DOHH2 (cell line): Measurements from ENCODE around the gene COL1A2.

Experiments
- H3F3A ChIP-seq: fragments of 200-600 bp; sonication (generic), shearing (Covaris generic); 2 replicates; pipeline ENCODE4 v1.6.0; 2016; ENCODE audit warnings: antibody characterized with exemption, mild to moderate bottlenecking; ENCODE audit not compliant: control insufficient read depth, insufficient read depth
- H3K27ac ChIP-seq: fragments of 200-600 bp; sonication (generic); 2 replicates; pipeline ENCODE4 v1.5.1; 2014; ENCODE audit warnings: low read depth, mild to moderate bottlenecking, low read length, moderate library complexity
- H3K27me3 ChIP-seq: fragments of 200-600 bp; sonication (generic); 2 replicates; pipeline ENCODE4 v1.6.1; 2014; ENCODE audit warnings: mild to moderate bottlenecking, low read length, mixed read lengths; ENCODE audit not compliant: control insufficient read depth
- H3K36me3 ChIP-seq: fragments of 200-600 bp; sonication (generic); 2 replicates; pipeline ENCODE4 v1.6.1; 2014; ENCODE audit warnings: mild to moderate bottlenecking, low read length, moderate library complexity, mixed read lengths; ENCODE audit not compliant: control insufficient read depth
- H3K4me1 ChIP-seq: fragments of 200-600 bp; sonication (generic); 2 replicates; pipeline ENCODE4 v1.6.1; 2014; ENCODE audit warnings: mild to moderate bottlenecking, low read length, mixed read lengths; ENCODE audit not compliant: control insufficient read depth
- H3K4me2 ChIP-seq: fragments of 200-600 bp; sonication (generic); 2 replicates; pipeline ENCODE4 v1.6.0; 2014; ENCODE audit warnings: mild to moderate bottlenecking, low read length, moderate library complexity
- H3K4me3 ChIP-seq: fragments of 200-600 bp; sonication (generic); 2 replicates; pipeline ENCODE4 v1.5.1; 2014; ENCODE audit warnings: mild to moderate bottlenecking, low read length, mixed read lengths
- H3K79me2 ChIP-seq: fragments of 200-600 bp; sonication (generic); 2 replicates; pipeline ENCODE4 v1.6.1; 2014; ENCODE audit warnings: mild to moderate bottlenecking, low read length, mixed read lengths; ENCODE audit not compliant: control insufficient read depth
- H3K9me2 ChIP-seq: fragments of 200-600 bp; sonication (generic); replicated peaks from 2 replicates; pipeline ENCODE4 v1.6.1; 2014; ENCODE audit warnings: mild to moderate bottlenecking, low read length, mixed read lengths; ENCODE audit not compliant: control insufficient read depth
- H3K9me3 ChIP-seq: fragments of 200-600 bp; sonication (generic); 2 replicates; pipeline ENCODE4 v1.6.1; 2014; ENCODE audit warnings: antibody characterized with exemption, low read length, mixed read lengths; ENCODE audit not compliant: control insufficient read depth, insufficient read depth
- H4K20me1 ChIP-seq: fragments of 200-600 bp; sonication (generic); 2 replicates; pipeline ENCODE4 v1.6.0; 2014; ENCODE audit warnings: low read depth, mild to moderate bottlenecking, antibody characterized with exemption, low read length, moderate library complexity; ENCODE audit not compliant: control insufficient read depth, insufficient read depth
- EZH2phosphoT487 ChIP-seq: fragments of 200-600 bp; sonication (generic); IDR thresholded peaks from 2 replicates; pipeline ENCODE4 v1.6.1; 2017; ENCODE audit warnings: borderline replicate concordance, mild to moderate bottlenecking, antibody characterized with exemption, low read length, moderate library complexity, mixed read lengths
- TF ChIP-seq, protein P1 (sequence below): fragments of 200-600 bp; sonication (generic); IDR thresholded peaks from one replicate; pipeline ENCODE4 v1.5.1; 2014; ENCODE audit warnings: antibody characterized with exemption, mild to moderate bottlenecking, low read depth, low read length; ENCODE audit not compliant: poor library complexity, severe bottlenecking

COL1A2 gene

GRCh38 chr7:94442639-94443038 is 47.9 kb downstream of the COL1A2 start:
- no peaks in the 10 kb centered on the region for H3K4me1 ChIP-seq
- no peaks in the 10 kb centered on the region for H3K79me2 ChIP-seq
- H4K20me1 ChIP-seq, result no peaks in the 10 kb centered on the region
- H3F3A ChIP-seq, result no peaks in the 10 kb centered on the region
- H3K9me3 ChIP-seq, result no peaks in the 10 kb centered on the region
- H3K9me2 ChIP-seq, result no peaks in the 10 kb centered on the region
- no peaks in the 10 kb centered on the region for H3K36me3 ChIP-seq
- TF ChIP-seq EZH2phosphoT487, result no peak
- TF ChIP-seq, protein P1, sequence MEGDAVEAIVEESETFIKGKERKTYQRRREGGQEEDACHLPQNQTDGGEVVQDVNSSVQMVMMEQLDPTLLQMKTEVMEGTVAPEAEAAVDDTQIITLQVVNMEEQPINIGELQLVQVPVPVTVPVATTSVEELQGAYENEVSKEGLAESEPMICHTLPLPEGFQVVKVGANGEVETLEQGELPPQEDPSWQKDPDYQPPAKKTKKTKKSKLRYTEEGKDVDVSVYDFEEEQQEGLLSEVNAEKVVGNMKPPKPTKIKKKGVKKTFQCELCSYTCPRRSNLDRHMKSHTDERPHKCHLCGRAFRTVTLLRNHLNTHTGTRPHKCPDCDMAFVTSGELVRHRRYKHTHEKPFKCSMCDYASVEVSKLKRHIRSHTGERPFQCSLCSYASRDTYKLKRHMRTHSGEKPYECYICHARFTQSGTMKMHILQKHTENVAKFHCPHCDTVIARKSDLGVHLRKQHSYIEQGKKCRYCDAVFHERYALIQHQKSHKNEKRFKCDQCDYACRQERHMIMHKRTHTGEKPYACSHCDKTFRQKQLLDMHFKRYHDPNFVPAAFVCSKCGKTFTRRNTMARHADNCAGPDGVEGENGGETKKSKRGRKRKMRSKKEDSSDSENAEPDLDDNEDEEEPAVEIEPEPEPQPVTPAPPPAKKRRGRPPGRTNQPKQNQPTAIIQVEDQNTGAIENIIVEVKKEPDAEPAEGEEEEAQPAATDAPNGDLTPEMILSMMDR, result no peak
- peaks cover 33% of the 10 kb centered on the region for H3K27me3 ChIP-seq
- H3K4me3 ChIP-seq, result no peak overlapping the region
- no peak overlapping the region for H3K27ac ChIP-seq
- H3K4me2 ChIP-seq, result no peak overlapping the region

GRCh38 chr7:94444813-94445212 is 50.1 kb downstream of the COL1A2 start:
- Histone ChIP-seq H3K4me1 (peaks cover 4% of the 10 kb centered on the region), H3K9me2 (no peaks in the 10 kb centered on the region), H4K20me1 (no peaks in the 10 kb centered on the region), H3K4me3 (no peak overlapping the region), H3K27me3 (peaks cover 26% of the 10 kb centered on the region), H3K9me3 (no peaks in the 10 kb centered on the region), H3K36me3 (no peaks in the 10 kb centered on the region), H3K27ac (no peak overlapping the region), H3K4me2 (no peak overlapping the region), H3F3A (no peaks in the 10 kb centered on the region), H3K79me2 (no peaks in the 10 kb centered on the region)
- TF ChIP-seq, protein P1, result no peak
- no peak for TF ChIP-seq EZH2phosphoT487

DNA sequence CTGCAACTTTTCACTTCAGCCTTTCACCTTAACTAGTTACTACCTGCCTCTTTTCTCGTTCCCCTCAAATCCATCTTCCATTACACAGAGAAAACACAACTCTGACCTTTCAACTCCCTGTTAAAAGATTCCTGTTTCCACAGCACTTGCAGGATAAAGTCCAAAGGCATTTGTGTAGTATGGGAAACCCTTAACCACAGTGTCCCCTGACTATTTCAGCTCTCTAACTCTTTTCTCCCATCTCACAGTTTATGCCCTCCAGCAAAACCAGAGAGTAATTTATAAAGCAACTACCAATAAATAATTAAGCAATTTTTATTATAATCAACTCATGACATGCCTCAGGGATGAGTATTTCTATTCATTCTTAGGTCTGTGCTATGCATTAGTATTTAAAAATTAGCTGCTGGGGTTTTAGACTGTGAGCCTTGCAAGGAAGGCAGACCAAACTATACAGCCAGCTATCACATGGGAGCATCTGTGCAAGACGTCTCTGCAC is 51.0 kb downstream of the COL1A2 start:
- H3K36me3 ChIP-seq, result no peaks in the 10 kb centered on the region
- peaks cover 26% of the 10 kb centered on the region for H3K27me3 ChIP-seq
- TF ChIP-seq EZH2phosphoT487, result no peak
- TF ChIP-seq, protein P1, result no peak
- no peaks in the 10 kb centered on the region for H3F3A ChIP-seq
- no peaks in the 10 kb centered on the region for H3K9me3 ChIP-seq
- H4K20me1 ChIP-seq, result no peaks in the 10 kb centered on the region
- no peak overlapping the region for H3K27ac ChIP-seq
- no peak overlapping the region for H3K4me2 ChIP-seq
- peaks cover 4% of the 10 kb centered on the region for H3K4me1 ChIP-seq
- H3K9me2 ChIP-seq, result no peaks in the 10 kb centered on the region
- no peaks in the 10 kb centered on the region for H3K79me2 ChIP-seq
- H3K4me3 ChIP-seq, result no peak overlapping the region

- no peaks in the 10 kb centered on the region for H3K36me3 ChIP-seq
- H3K4me2 ChIP-seq, result no peak overlapping the region
- no peaks in the 10 kb centered on the region for H3F3A ChIP-seq
- no peaks in the 10 kb centered on the region for H3K9me3 ChIP-seq
- no peaks in the 10 kb centered on the region for H3K9me2 ChIP-seq
- H3K4me1 ChIP-seq, result peaks cover 4% of the 10 kb centered on the region
- no peak overlapping the region for H3K4me3 ChIP-seq
- H3K27ac ChIP-seq, result no peak overlapping the region
- H3K27me3 ChIP-seq, result peaks cover 26% of the 10 kb centered on the region
- no peak for TF ChIP-seq EZH2phosphoT487
- TF ChIP-seq, protein P1, result no peak
- no peaks in the 10 kb centered on the region for H4K20me1 ChIP-seq
- no peaks in the 10 kb centered on the region for H3K79me2 ChIP-seq
Observed at GRCh38 chr7:94446308-94446707, 51.6 kb downstream of the COL1A2 start.
